Calu3 (cell line): ENCODE data around the gene TSPAN8. TPM values are rescaled to one million over a fixed set of nuclear protein-coding genes. Genes with fewer than 3 reads are reported as not detected.

Experiments used
- BruUV-seq: library from RNA; stranded (reverse); fragments of 400-500 nt; replicated peaks from 2 replicates; lab custom pipeline; 2021; lab: Mats Ljungman, UMichigan
- CTCF ChIA-PET: fragments of 300-600 bp; sonication (Branson Sonifier 250); formaldehyde crosslinking; loops from one replicate; lab custom pipeline; 2022; ENCODE audit warnings: antibody characterized with exemption; lab: Charles Lee
- DNase-seq: peaks from one replicate; pipeline ENCODE4 v3.0.0; 2022
- H3K27ac Mint-ChIP-seq: one replicate; pipeline ENCODE4 v1.8.0; 2022; ENCODE audit warnings: mixed read lengths; ENCODE audit not compliant: unreplicated experiment
- H3K27me3 Mint-ChIP-seq: one replicate; pipeline ENCODE4 v1.8.0; 2022; ENCODE audit warnings: mixed read lengths; ENCODE audit not compliant: unreplicated experiment
- H3K36me3 Mint-ChIP-seq: one replicate; pipeline ENCODE4 v1.8.0; 2022; ENCODE audit warnings: mild to moderate bottlenecking, moderate library complexity, mixed read lengths; ENCODE audit not compliant: insufficient read depth, unreplicated experiment
- H3K4me1 Mint-ChIP-seq: one replicate; pipeline ENCODE4 v1.8.0; 2022; ENCODE audit warnings: mild to moderate bottlenecking, low read depth, mixed read lengths; ENCODE audit not compliant: unreplicated experiment
- H3K4me3 Mint-ChIP-seq: one replicate; pipeline ENCODE4 v1.8.0; 2022; ENCODE audit warnings: mild to moderate bottlenecking, low read depth, moderate library complexity, mixed read lengths; ENCODE audit not compliant: unreplicated experiment
- H3K9me3 Mint-ChIP-seq: one replicate; pipeline ENCODE4 v1.8.0; 2022; ENCODE audit warnings: low read depth, mixed read lengths; ENCODE audit not compliant: unreplicated experiment
- CTCF ChIP-seq: fragments of 200-600 bp; IDR thresholded peaks from one replicate; pipeline ENCODE4 v1.8.0; 2022; ENCODE audit warnings: antibody characterized with exemption; ENCODE audit not compliant: unreplicated experiment
- intact Hi-C: fragments of 100-400 bp; cut with micrococcal nuclease; formaldehyde crosslinking; loops from one replicate; pipeline ENCODE4 v1.10.0; 2022; ENCODE audit not compliant: unreplicated experiment
- total RNA-seq: library from RNA; stranded (reverse); gene quantifications from 2 replicates; pipeline ENCODE4 v1.2.3, GENCODE V29; 2022

TSPAN8 gene
- total RNA-seq, 1 experiment from 2014 or later, result 289 TPM

DNA sequence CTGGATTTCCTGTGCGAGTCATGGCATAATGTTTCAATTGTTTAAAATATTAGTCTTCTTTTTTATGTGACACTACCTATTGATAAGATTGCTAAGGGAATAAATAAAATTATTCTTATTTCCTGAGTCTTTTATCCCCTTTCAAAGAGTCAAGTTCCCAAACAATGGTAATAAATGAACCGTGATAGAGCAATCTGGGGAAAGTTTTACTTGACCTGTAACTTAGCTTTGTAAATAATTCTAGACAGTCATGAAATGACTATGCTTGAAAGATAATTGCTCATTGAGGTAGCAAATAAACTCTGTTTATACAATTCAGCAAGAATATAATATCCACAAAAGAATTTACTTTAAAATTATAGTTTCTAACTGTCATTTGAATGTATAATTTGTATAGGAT, 82.1 kb downstream of the TSPAN8 start:
- BruUV-seq, result no TSS peak
- H3K4me1 Mint-ChIP-seq, result peaks cover 31% of the 10 kb centered on the region
- no peak for DNase-seq
- no peak overlapping the region for H3K4me3 Mint-ChIP-seq
- no peak overlapping the region for H3K27ac Mint-ChIP-seq
- no peaks in the 10 kb centered on the region for H3K36me3 Mint-ChIP-seq
- H3K9me3 Mint-ChIP-seq, result no peaks in the 10 kb centered on the region
- no peaks in the 10 kb centered on the region for H3K27me3 Mint-ChIP-seq
- intact Hi-C loops, result no loop called here
- TF ChIP-seq CTCF, result no peak
- CTCF ChIA-PET, result no interaction called here

Other genes with a start within 250 kb of the TSPAN8 start
- 34.3 and 39.1 TPM in 2 replicates for gene PTPRR, start 237.3 kb downstream of the TSPAN8 start, total RNA-seq